ENCODE measurements around the gene MACIR. TPM values are rescaled to one million over a fixed set of nuclear protein-coding genes. Genes with fewer than 3 reads are reported as not detected.
A peak's percentile ranks its signal among the peaks of the same experiment; 100 is the strongest.

The MACIR gene
- total and polyA plus RNA-seq, 10 of the 15 experiments (the other 5 are each of a cell fraction or from before 2014, with no cell fraction given): 2.1 to 16.1 (median 10.8) TPM

GRCh38 chr5:103262422-103262871, 3.9 kb downstream of the MACIR start (continued):
- TF ChIP-seq MXI1 (IDR thresholded peaks at IDR 0.05; ENCODE audit: low read depth, low read length) (no peak), MYC (IDR thresholded peaks at IDR 0.05; ENCODE audit: insufficient read depth, insufficient read length, insufficient replicate concordance, low read length, severe bottlenecking) (no peak)

- ChIA-PET RAD21 (ENCODE audit: unreplicated experiment) (no interaction called here), SMC1A (ENCODE audit: uncharacterized antibody, unreplicated experiment) (interaction anchor here (1.1 to 9.1 kb wide), 3 partner anchors 9 to 15 kb away, joined by 3 to 64 read pairs (median 3); no protein-coding TSS in a partner anchor), CTCF (interaction anchor here (0.9 to 1.4 kb wide), 3 partner anchors 38 to 212 kb away, joined by 3 read pairs; no protein-coding TSS in a partner anchor), POLR2A (interaction anchor here (1.1 kb wide), 1 partner anchor 8 kb away, joined by 4 read pairs; no protein-coding TSS in a partner anchor)
- Histone ChIP-seq H3K9ac (ENCODE audit: control insufficient read depth, insufficient read depth, low read length) (no peak overlapping the region), H3K27ac (ENCODE audit: control insufficient read depth, insufficient read depth) (no peak overlapping the region), H3K27me3 (replicated peaks in 1 of 2; ENCODE audit: control insufficient read depth in 2 of 2, insufficient read depth in 2 of 2, low read length in 1 of 2) (no peaks in the 10 kb centered on the region), H3K4me3 (0 out of 2 replicates have a peak overlapping the region, but pooled peaks have one; percentile 5), H3K4me1 (ENCODE audit: control insufficient read depth, insufficient read depth, low read length) (peaks cover 3% of the 10 kb centered on the region; the same call in 1 of the 2 replicates), H4K20me1 (ENCODE audit: control insufficient read depth, insufficient read depth) (no peaks in the 10 kb centered on the region), H3K36me3 (ENCODE audit: control insufficient read depth in 2 of 2, insufficient read depth in 2 of 2, low read length in 1 of 2) (no peaks in the 10 kb centered on the region), H3K9me3 (replicated peaks; ENCODE audit: control insufficient read depth, insufficient read depth, low read length) (no peaks in the 10 kb centered on the region; the same call in 2 of the 3 replicates), H3K4me2 (ENCODE audit: control insufficient read depth, insufficient read depth) (peak overlapping the region; percentile 27; the same call in 1 of the 2 replicates), H3K79me2 (ENCODE audit: control insufficient read depth, insufficient read depth, low read length) (peaks cover 61% of the 10 kb centered on the region), H2AFZ (ENCODE audit: control insufficient read depth, low read depth, low read length) (no peak overlapping the region)
- no peak for TF ChIP-seq ZBTB40 (IDR thresholded peaks at IDR 0.05; ENCODE audit: borderline replicate concordance)
- TF ChIP-seq TAF1 (IDR thresholded peaks at IDR 0.05; ENCODE audit: borderline replicate concordance, low read depth, low read length): no peak
- TF ChIP-seq NKRF (conservative IDR thresholded peaks at IDR 0.05): no peak
- TF ChIP-seq RAD51 (IDR thresholded peaks at IDR 0.05): no peak
- no peak for TF ChIP-seq SUPT20H (IDR thresholded peaks at IDR 0.05; ENCODE audit: borderline replicate concordance, control insufficient read depth, low read depth, low read length)
- no peak for TF ChIP-seq CHD2 (IDR thresholded peaks at IDR 0.05; ENCODE audit: borderline replicate concordance, low read depth, low read length)
- no peak for TF ChIP-seq MTA3 (IDR thresholded peaks at IDR 0.05; ENCODE audit: borderline replicate concordance, low read length)
- TF ChIP-seq ATF7 (IDR thresholded peaks at IDR 0.05; ENCODE audit: low read depth): no peak
- TF ChIP-seq EP300 (IDR thresholded peaks at IDR 0.05; ENCODE audit: borderline replicate concordance in 1 of 2, control insufficient read depth in 1 of 2, low read depth in 2 of 2, low read length in 2 of 2): no peak
- TF ChIP-seq FOS (IDR thresholded peaks at IDR 0.05; ENCODE audit: borderline replicate concordance, extremely low read depth, insufficient read length): no peak
- TF ChIP-seq TCF3 (IDR thresholded peaks at IDR 0.05; ENCODE audit: borderline replicate concordance, insufficient read depth, low read depth, low read length): no peak
- ATAC-seq (no peak), FAIRE-seq (no peak), DNase-seq (ENCODE audit: low read depth, low spot score) (no peak)
- intact Hi-C loops (cut with micrococcal nuclease; ENCODE audit: unreplicated experiment) (no loop called here), in situ Hi-C loops (cut with MboI) (no loop called here)
- WGBS (ENCODE audit: insufficient coverage, insufficient replicate concordance, low lambda C conversion rate, missing lambda C conversion rate): 90% methylated on average over 2 of the region's 2 CpGs
- BruUV-seq (replicated peaks): no TSS peak
These were observed 4.5 kb downstream of the MACIR start for GRCh38 chr5:103263054-103263453.
